ENCODE results near the gene TRABD2B. TPM values are rescaled to one million over a fixed set of nuclear protein-coding genes. Genes with fewer than 3 reads are reported as not detected.

Gene TRABD2B
- total and polyA plus RNA-seq, 4 donors: 0.28 to 2.6 (median 1.3) TPM

- TF ChIP-seq RXRA (IDR thresholded peaks at IDR 0.05): no peak
- no peak for TF ChIP-seq FOXA2 (IDR thresholded peaks at IDR 0.05)
- no peak for TF ChIP-seq JUND (IDR thresholded peaks at IDR 0.05)
- TF ChIP-seq YY1 (IDR thresholded peaks at IDR 0.05): no peak
- no peak for TF ChIP-seq FOXA1 (IDR thresholded peaks at IDR 0.05)
- no peak for TF ChIP-seq EGR1 (IDR thresholded peaks at IDR 0.05; ENCODE audit: low read depth in 2 of 2)
- no peak for TF ChIP-seq ATF3 (IDR thresholded peaks at IDR 0.05)
- TF ChIP-seq NR2F2 (IDR thresholded peaks at IDR 0.05): no peak
- no peak for TF ChIP-seq HNF4A (conservative IDR thresholded peaks at IDR 0.05)
- no peak for TF ChIP-seq HNF4G (IDR thresholded peaks at IDR 0.05)
- no peak for TF ChIP-seq SP1 (IDR thresholded peaks at IDR 0.05)
- TF ChIP-seq TAF1 (conservative IDR thresholded peaks at IDR 0.05): no peak
- no peak for TF ChIP-seq GABPA (IDR thresholded peaks at IDR 0.05 in 1 of 2, conservative IDR thresholded peaks at IDR 0.05 in 1 of 2)
- no peak for TF ChIP-seq CTCF (IDR thresholded peaks at IDR 0.05; ENCODE audit: low read depth, low read length, missing input control)
- TF ChIP-seq REST (IDR thresholded peaks at IDR 0.05): no peak
- TF ChIP-seq RAD21 (IDR thresholded peaks at IDR 0.05): no peak
- no peak for TF ChIP-seq ZBTB33 (IDR thresholded peaks at IDR 0.05)
- no peak for TF ChIP-seq MAX (IDR thresholded peaks at IDR 0.05)
- DNase-seq (ENCODE audit: low spot score): no peak
- Histone ChIP-seq H3K4me1 (ENCODE audit: control insufficient read depth in 4 of 4, insufficient read depth in 4 of 4, low read length in 3 of 4) (no peaks in the 10 kb centered on the region), H3K27me3 (ENCODE audit: control insufficient read depth in 4 of 4, insufficient read depth in 4 of 4, low read length in 3 of 4) (no peaks in the 10 kb centered on the region), H3K9ac (ENCODE audit: low read depth in 1 of 2, low read length in 2 of 2) (no peak overlapping the region), H3K4me3 (ENCODE audit: low read depth in 1 of 3, low read length in 3 of 3) (no peak overlapping the region), H3K36me3 (ENCODE audit: control insufficient read depth in 4 of 4, insufficient read depth in 3 of 4, low read depth in 1 of 4, low read length in 3 of 4) (peaks cover 0 to 13% (median 6%) of the 10 kb centered on the region in 4 donors), H3K9me3 (ENCODE audit: control insufficient read depth in 4 of 4, low read length in 3 of 4) (no peaks in the 10 kb centered on the region), H3K27ac (ENCODE audit: low read depth in 1 of 2, low read length in 2 of 2) (no peak overlapping the region)
- 82% methylated on average over 7 of the region's 7 CpGs for WGBS
Measured at GRCh38 chr1:47791879-47792608, 205.1 kb downstream of the TRABD2B start.
